HG03064 (cell line): ENCODE data around the gene DBNL.

ENCODE experiments used
- ATAC-seq: cut with Tn5 transposase; IDR thresholded peaks from one replicate; pipeline ENCODE4 v1.9.1; 2021; ENCODE audit warnings: low read depth; ENCODE audit not compliant: unreplicated experiment

Gene DBNL

DNA sequence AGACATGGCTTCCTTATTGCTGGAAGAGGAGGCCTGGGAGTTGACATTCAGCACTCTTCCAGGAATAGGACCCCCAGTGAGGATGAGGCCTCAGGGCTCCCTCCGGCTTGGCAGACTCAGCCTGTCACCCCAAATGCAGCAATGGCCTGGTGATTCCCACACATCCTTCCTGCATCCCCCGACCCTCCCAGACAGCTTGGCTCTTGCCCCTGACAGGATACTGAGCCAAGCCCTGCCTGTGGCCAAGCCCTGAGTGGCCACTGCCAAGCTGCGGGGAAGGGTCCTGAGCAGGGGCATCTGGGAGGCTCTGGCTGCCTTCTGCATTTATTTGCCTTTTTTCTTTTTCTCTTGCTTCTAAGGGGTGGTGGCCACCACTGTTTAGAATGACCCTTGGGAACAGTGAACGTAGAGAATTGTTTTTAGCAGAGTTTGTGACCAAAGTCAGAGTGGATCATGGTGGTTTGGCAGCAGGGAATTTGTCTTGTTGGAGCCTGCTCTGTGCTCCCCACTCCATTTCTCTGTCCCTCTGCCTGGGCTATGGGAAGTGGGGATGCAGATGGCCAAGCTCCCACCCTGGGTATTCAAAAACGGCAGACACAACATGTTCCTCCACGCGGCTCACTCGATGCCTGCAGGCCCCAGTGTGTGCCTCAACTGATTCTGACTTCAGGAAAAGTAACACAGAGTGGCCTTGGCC lies 16.6 kb downstream of the DBNL start:
- ATAC-seq = no peak

DNA sequence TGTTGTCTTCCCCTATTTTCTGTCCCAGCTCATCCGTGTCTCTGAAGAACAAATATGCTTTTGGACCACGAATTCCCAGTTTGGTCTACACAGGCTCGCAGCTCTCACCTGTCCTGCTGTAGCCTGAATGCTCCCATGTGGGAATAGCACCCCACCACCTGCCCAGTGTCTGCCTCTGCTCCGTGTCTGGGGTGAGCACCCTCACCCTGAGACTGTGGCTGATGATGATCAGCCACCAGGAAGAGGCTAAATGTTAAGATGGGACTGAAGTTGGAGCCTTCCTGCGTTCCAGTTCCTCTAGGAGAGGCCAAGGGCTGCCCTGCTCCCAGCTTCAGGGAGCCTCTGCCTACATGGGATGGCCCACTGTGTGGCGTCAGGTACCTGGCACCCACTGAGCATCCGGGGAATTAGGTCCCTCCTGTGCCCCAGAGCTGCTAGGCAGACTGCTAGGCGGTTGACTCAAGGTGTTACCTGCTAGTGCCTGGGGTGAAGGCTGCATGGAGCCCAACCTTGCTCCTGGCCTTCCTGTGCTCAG lies 17.2 kb downstream of the DBNL start:
- ATAC-seq = no peak

DNA sequence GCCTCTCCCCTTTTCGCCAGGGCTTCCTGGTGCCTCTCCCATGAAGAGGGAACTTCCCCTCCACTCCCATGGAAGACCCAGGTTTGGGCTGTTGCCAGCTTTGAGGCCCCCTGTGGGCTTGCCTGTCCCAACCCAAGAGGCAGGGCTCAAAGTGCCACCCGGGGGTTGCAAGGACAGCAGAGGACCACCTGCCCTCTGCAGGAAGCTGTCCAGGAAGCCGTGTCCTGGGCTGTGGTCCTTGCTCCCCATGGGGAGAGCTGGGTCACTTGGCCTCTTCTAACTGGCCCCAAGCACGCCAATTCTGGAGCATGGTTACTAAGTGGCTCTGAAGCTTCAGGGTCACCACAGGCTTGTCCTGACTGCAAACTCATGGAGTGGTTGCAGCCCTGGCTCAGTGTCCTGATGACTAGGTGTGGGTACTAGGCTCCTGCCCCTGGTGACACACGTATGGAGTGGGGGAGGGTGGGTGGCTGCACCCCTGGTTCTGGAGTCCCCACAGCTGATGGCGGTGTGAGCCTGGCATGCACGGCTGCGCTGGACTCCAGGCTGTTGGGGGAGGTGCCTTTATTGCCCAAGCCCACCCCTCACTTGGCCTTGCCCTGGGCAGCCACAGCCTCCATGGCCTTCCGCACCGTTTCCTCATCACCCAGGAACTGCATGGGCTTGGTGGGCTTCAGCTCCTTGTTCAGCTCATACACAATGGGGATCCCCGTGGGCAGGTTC lies 17.8 kb downstream of the DBNL start:
- no peak for ATAC-seq

DNA sequence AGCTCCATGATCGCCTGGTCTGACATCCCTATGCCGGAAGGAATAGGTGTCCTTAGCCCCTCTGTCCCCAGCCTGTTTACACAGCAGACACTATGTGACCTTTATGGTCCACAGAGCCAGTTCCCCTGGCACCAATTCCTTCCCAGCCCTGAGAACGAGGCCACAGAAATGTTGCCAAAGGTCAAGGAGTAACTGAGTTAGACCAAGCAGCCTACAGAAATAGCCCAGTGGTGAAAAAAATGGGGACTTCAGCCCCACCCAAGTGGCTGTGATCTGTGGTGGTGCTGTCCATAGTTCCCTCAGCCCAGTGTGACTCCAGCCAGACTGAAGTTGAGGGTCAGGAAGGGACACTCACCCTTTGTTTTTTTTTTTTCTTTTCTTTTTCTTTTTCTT lies 18.4 kb downstream of the DBNL start:
- ATAC-seq = no peak

DNA sequence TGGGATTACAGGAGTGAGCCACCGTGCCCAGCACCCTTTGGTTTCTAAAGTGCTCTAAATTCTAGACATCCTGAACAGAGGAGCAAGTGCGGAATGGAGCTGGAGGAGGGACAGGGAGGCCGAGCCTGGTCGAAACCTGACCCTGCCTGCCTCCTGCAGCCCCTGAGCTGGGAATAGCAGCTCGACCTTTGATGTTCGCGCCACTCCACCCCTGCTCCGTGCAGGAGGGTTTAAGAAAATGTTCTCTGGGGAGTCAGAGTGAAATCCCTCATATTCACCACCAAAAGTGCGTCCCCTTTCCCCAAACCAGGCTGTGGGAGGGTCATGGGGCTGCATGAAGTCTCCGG lies 19.0 kb downstream of the DBNL start:
- no peak for ATAC-seq

DNA sequence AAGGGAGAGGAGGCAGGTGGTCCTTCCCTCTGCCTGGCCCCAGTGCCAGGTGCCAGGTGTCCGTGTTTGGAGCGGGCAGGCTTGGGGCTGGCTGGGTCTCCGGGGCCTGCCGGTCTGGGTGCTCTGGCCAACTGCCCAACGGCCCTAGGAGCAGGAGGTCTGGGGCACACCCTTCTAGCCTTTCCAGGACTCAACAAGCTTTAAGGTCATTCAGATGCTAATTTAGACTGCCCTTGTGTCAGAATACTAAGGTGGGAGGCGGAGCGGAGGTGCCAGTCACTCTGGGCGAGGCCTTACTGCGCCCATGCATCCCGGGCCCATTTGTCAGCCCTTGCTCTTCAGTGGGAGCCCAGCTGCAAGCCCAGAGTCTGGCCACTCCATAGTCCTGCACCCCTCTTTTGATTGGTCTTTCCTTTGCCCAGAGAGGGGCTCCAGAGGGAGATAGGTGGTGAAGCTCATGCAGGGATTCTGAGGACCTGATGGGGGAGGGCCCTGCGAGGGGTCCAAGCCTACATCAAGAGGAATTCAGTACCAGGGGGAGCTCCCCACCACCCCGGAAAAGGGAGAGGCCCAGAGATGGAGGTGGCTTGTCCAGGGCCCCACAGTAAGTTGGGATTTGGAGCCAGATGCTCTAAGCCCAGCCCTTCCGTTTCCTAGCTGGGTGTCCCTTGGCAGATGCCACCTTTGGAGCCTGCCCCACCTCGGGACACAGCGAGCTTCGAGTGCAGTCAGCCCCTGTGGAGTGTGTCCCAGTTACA lies 19.6 kb downstream of the DBNL start:
- ATAC-seq = no peak

DNA sequence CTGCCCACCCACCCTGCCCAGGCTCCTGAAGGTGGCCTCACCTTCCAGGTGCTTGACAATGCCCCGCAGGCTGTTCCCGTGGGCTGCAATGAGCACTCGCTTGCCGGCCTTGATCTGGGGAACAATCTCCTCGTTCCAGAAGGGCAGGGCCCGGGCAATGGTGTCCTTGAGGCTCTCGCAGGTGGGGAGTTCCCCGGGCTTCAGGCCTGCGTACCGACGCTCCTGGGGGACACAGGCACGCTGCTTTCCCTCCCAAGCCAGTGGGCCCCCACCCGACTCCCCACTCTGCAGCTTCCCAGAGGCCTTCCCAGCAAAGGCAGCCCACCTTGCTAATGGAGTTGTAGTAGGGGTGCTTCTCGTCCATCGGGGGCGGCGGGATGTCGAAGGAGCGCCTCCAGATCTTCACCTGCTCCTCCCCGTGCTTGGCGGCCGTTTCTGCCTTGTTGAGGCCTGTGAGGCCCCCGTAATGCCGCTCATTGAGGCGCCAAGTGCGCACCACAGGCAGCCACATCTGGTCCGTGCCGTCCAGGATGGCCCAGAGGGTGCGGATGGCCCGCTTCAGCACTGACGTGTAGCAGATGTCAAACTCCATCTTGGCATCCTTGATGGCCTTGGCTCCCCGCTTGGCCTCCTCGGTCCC lies 20.4 kb downstream of the DBNL start:
- ATAC-seq = no peak

DNA sequence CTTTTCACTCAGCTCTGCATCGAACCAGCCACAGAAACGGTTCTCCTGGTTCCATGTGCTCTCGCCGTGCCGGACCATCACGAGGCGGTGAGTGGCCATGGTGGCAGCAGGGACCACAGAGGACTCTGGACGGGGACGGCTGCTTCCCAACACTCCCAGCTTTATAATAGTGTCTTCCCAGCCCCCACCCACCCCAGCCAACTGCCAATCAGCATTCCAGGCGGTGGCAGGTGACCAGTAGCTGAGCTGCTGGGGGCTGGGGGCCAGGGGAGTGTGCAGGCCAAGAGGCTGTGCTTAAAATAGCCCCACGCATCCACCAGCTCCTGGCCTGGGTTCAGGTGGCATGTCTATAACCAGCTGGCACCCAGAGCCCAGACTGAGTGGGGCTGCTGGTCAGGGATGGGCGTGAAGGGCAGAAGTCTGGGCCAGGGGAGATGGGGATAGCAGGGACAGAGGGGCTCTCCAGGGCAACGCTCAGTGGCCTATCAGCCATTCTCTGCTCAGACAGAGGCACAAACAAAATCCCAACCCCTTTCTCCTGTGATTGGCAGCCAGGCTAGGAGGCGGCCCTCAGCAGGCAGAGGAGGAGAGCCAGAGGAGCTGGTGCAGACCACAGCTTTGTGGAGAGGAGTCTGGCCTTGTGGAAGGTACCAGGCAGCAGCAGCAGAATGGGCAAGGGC lies 21.1 kb downstream of the DBNL start, which contains the start of gene PGAM2:
PGAM2 (minus strand) TSS at position 137 of the 680 bp plus-strand sequence; CDS start at position 99, 38 bp downstream.
- no peak for ATAC-seq

DNA sequence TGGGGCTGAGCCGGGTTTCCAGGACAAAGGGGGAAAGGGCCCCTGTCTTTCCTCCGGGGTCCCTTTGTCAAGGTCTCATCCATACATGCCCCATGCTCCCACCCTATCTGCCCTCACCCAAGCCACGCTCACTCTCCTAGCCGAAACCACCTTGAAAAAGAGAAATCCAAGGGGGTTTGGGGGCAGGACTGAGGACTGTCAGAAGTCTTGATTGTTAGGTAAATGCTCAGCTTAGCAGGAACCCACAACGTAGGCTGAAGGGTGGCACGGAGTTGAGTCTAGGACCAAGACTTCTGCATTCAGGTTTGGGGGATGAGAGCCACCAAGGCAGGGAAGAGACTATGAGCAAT lies 21.6 kb downstream of the DBNL start:
- ATAC-seq = no peak

DNA sequence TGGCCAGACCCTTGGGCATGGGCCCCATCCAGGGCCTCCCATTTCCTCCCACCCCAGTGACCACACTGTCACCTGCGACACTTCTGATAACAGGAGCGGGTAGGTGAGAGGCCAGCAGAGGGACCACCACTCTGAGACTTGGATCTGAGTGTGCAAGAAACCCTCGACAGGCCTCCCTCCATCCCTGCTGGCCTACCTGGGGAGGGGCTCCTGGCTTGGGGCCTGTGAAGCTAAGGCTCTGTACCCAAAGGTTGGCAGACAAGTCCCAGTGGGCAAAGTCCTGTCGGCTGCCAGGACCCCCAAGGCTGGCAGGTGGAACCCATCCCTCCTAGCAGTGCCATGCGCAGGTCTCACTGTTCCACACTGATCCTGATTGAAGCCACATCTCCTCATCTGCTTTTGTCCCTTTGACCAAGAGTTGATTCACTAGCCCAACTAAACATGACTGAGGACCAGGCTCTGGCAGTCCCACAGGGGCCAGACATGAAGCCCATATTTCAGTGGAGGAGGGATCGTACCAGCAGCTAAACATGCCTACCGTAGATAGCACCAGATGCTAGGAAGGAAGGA lies 22.1 kb downstream of the DBNL start:
- no peak for ATAC-seq

DNA sequence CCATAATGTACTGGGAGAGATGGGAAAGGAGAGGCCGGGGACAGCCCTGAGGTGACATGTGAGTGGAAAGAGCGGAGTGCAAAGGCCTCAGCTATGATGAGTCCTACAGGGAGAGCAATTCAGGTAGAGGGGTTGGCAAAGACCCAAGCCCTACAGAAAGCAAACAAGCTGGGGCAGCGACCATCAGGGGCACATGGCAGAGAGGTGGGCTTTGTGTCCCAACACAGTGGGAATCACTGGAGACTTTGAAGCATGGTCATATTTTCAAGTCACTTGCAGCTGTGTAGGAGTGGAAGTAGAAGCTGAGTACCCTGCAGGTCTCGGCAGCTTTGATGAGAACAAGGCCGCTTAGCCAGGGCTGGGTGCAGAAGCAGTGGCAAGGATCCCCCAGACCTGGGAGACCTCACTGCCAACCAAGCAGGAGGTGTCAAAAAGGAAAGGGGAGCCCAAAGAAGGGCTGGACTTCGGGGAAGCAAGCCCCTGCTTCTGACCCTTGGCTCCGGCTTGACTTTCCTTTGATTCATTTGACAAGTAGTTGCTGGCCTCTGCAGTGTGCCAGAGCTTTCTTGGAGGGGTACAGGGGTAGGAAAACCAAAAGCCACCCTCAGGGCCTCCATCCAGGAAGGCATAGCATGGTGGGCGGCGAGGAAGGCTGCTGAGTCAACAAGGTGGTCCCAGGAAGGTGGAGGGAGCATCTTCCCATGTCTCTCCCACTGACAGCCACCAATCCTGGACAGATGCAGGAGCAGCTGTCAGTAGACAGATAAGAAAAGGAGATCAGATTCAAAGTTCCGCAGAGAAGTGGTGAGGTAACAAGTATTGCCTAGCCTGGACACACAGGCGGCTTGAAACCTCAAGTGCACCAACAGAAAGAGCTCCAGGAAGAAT lies 22.8 kb downstream of the DBNL start:
- no peak for ATAC-seq

DNA sequence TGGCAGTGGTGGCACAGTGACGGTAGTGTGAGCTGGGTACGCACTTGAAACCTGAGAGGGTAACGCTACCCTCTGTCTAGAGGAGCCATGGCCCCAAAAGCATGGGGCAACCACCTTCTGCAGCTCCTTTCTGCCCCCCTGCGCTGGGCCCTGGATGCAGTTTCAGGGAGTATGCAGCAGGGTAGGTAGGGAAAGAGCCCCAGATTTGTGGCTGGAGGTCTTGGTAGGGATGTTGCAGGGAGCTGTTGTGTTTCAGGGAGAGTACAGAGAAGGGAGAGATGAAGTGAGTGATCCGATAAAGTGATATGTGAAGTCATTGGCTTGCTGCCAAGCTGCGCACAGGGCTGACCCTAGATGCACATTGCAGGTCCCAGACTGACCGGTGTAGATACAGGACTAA lies 23.6 kb downstream of the DBNL start:
- ATAC-seq = no peak

DNA sequence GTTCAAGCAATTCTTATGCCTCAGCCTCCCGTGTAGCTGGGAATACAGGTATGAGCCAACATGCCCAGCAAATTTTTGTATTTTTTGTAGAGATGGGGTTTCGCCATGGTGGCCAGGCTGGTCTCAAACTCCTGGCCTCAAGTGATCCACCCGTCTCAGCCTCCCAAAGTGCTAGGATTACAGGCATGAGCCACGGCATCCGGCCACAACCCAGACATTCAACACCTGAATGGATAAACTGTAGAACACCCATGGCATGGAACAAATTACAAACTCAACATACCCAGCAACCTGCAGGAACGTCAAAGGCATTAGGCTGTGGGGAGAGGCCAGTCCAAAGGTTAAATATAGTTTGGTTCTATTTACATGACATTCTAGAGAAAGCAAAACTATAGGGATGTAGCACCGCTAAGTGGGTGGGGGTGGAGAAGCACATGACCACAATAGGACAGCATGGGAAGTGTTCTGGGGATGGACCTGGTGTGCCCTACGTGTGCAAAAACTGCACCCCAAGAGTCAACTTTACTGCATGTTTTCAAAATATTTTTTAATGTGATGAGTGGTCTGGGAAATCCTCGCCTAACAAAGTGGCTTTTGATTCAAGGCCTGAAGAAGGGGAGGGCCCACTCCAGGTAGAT lies 27.3 kb downstream of the DBNL start:
- no peak for ATAC-seq

DNA sequence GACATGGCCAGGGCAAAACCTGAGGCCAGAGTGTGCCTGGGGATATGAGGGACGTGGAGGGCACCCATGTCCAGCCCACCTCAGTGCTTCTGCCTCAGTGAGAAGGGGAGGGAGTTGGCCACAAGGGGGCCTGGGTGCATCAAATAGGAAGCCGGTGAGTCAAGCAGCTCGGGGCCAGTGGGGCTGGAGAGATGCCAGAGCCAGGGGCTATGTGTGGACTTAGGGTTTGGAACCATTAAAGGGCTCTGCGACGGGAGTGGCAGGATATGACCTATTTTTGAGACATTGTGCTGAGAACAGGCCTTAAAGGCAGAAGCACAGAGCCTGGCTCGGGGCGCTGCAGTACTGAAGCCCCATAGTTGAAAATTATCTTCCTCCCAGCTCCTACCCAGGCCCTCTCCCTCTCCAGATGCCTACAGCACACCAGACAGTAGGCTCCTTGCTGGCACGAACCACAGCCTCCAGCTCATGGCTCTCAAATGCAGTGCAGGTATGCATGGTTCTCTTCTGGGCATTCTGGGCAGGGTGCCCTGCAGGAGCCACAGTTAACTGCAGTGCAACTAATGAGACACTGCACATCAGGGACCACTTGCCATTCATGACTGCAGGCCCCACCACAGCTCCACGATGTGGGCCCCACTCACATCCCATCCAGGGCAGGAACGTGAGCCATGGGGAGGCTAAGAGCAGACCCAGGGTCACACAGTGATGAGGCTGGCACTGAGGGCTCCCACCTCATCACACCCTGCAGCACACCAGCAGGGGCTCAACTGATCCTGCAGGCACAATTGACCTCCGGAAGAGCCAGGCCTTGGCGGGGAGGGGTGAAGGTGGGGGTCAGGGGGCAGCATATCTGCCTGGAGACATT lies 28.1 kb downstream of the DBNL start:
- ATAC-seq = no peak

DNA sequence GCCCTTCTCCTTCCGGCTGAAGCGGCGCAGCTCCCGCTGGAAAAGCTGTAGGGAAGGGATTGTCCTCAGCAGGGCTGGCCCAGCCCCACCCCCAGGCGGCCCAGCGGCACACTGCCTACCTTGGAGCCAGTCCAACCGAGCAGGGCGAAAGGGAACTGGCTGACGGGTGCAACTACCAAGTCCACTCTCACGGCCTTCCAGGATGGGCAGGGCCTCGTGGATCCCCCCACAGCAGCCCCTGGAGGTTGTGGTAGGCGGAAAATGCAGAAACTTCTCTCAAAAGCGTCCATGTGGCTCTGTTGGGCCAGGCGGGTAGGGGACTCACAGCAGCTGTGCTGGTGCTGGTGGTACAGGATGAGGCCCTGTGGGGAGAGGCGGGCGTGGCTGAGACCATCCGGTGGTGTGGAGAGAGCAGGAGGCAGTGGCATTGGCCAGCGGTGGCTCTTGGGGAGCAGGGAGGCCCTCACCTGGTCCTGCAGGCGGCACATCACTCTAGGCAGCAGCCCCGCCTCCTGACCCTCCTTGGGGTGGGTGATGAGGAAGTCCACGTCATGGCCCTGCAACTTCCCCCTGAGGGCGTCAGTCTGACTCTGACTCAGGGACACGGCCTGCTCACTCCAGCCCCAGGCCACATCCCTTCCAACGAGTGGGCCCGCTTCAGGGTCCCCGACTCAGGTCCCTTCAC lies 29.3 kb downstream of the DBNL start:
- ATAC-seq = peak; percentile 53

DNA sequence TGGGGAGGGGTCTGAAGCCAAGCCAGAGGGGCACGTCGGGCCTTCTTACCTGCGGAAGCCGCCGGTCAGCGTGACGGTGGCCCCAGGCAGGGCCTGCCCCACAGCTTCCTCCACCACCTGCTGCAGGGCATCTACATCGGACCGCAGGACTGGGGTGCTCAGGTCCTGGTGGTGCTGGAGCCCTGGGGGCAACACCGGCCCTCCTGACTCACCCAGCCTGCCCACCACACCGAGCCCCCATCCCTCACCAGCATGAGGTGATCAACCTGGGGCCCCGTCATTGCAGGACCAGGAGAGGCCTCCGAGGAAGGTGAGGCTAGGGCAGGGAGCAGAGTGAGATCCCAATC lies 29.8 kb downstream of the DBNL start:
- no peak for ATAC-seq
